ENCODE results near the gene MICAL2. TPM values are rescaled to one million over a fixed set of nuclear protein-coding genes. Genes with fewer than 3 reads are reported as not detected.

The MICAL2 gene
- total and polyA plus RNA-seq, 2 of the 8 experiments (the other 6 are each of a cell fraction or from before 2014, with no cell fraction given), result 1.3 to 4.1 TPM

DNA sequence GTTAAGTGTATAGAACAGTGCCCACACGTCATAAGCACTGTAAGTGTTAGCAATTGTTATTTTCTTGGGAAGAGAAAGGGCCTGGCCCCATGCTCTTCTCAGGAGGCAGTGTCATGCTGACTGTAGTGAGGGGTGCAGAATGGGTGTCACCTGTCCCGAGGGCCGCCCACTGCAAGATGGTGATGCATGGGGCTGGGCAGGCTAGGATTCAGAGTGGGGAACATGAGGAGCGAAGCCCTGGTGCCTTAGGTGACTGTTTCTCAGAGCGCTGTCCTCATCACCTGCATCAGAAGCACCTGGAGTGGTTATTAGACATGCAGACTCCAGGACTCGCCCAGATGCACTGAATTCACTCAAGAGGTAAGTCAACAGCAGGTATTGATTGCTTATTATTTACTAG is 166.0 kb downstream of the MICAL2 start (continued):
- TF ChIP-seq GABPA (IDR thresholded peaks at IDR 0.05; ENCODE audit: borderline replicate concordance, insufficient read depth, low read length), result no peak
- no peak for TF ChIP-seq TBP (IDR thresholded peaks at IDR 0.05; ENCODE audit: low read depth, low read length)
- TF ChIP-seq, protein P1, sequence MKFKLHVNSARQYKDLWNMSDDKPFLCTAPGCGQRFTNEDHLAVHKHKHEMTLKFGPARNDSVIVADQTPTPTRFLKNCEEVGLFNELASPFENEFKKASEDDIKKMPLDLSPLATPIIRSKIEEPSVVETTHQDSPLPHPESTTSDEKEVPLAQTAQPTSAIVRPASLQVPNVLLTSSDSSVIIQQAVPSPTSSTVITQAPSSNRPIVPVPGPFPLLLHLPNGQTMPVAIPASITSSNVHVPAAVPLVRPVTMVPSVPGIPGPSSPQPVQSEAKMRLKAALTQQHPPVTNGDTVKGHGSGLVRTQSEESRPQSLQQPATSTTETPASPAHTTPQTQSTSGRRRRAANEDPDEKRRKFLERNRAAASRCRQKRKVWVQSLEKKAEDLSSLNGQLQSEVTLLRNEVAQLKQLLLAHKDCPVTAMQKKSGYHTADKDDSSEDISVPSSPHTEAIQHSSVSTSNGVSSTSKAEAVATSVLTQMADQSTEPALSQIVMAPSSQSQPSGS (IDR thresholded peaks at IDR 0.05; ENCODE audit: low read length), result no peak
- TF ChIP-seq JUND (IDR thresholded peaks at IDR 0.05; ENCODE audit: low read length), result no peak
- no peak for TF ChIP-seq KDM5A (IDR thresholded peaks at IDR 0.05; ENCODE audit: low read length)
- TF ChIP-seq EZH2 (IDR thresholded peaks at IDR 0.05; ENCODE audit: low read depth, low read length, severe bottlenecking), result no peak
- no peak for TF ChIP-seq ASH2L (IDR thresholded peaks at IDR 0.05; ENCODE audit: low read length)

Data from H1 (cell line).